OCI-LY7 (cell line): Measurements from ENCODE around the gene BBS10.

ENCODE experiments used
- CTCF ChIP-seq: fragments of 200-600 bp; sonication (generic); conservative IDR thresholded peaks from 2 replicates; pipeline ENCODE4 v1.5.1; 2014; ENCODE audit warnings: mild to moderate bottlenecking, antibody characterized with exemption, low read length, moderate library complexity, mixed read lengths
- EZH2phosphoT487 ChIP-seq: fragments of 200-600 bp; sonication (generic); IDR thresholded peaks from 2 replicates; pipeline ENCODE4 v1.6.1; 2018; ENCODE audit warnings: low read depth, borderline replicate concordance, mild to moderate bottlenecking, mixed run types, antibody characterized with exemption, low read length, moderate library complexity, mixed read lengths

- TF ChIP-seq CTCF (no peak), EZH2phosphoT487 (no peak)
These were observed 38.1 kb downstream of the BBS10 start for GRCh38 chr12:76310110-76310509.
